GM12878 (cell line): Measurements from ENCODE around the gene SLC25A26. TPM values are rescaled to one million over a fixed set of nuclear protein-coding genes. Genes with fewer than 3 reads are reported as not detected.

Source experiments
- ATAC-seq: fragments of 200-7000 bp; cut with Tn5 transposase; 3 replicates; pipeline ENCODE4 v1.9.1; 2020; ENCODE audit warnings: mild to moderate bottlenecking, moderate library complexity
- BruUV-seq: library from RNA; stranded (reverse); fragments of 400-500 nt; replicated peaks from 2 replicates; lab custom pipeline; 2021; lab: Mats Ljungman, UMichigan
- CTCF ChIA-PET: fragments of 300-600 bp; sonication (Branson Sonifier 250); formaldehyde crosslinking; extraction: SDS; loops from one replicate; lab custom pipeline; 2021; ENCODE audit warnings: inconsistent platforms; lab: Yijun Ruan, JAX
- POLR2A ChIA-PET: fragments of 350-600 bp; formaldehyde crosslinking; extraction: SDS; loops from one replicate; lab custom pipeline; 2021; ENCODE audit warnings: inconsistent platforms; lab: Charles Lee
- RAD21 ChIA-PET: fragments of 300-600 bp; sonication (Branson Sonifier 250); formaldehyde crosslinking; loops from one replicate; lab custom pipeline; 2023; ENCODE audit warnings: antibody characterized with exemption; ENCODE audit not compliant: unreplicated experiment; lab: Charles Lee
- SMC1A ChIA-PET: fragments of 300-600 bp; sonication (Branson Sonifier 250); formaldehyde crosslinking; loops from one replicate; lab custom pipeline; 2023; ENCODE audit not compliant: unreplicated experiment, uncharacterized antibody; lab: Charles Lee
- DNase-seq: peaks from one replicate; pipeline ENCODE4 v3.0.0-alpha.2; 2011; ENCODE audit warnings: low read depth, low spot score
- FAIRE-seq: peaks from 3 replicates; lab custom pipeline; 2011; peaks lifted over from hg19 to GRCh38; lab: Jason Lieb, UNC
- H2AFZ ChIP-seq: 2 replicates; pipeline ENCODE4 v1.6.0; 2011; ENCODE audit warnings: low read depth, low read length, control low read depth; ENCODE audit not compliant: control insufficient read depth
- H3K27ac ChIP-seq: 2 replicates; pipeline ENCODE4 v1.5.1; 2011; ENCODE audit warnings: control low read depth; ENCODE audit not compliant: control insufficient read depth, insufficient read depth
- H3K27me3 ChIP-seq, 2 experiments: replicated peaks in 1 of 2; 2 replicates each; pipeline versions ENCODE4 v1.6.0 to v1.6.1; 2011; ENCODE audit warnings: low read length in 1 of 2; ENCODE audit not compliant: control insufficient read depth in 2 of 2, insufficient read depth in 2 of 2
- H3K36me3 ChIP-seq, 2 experiments: 2 replicates each; pipeline ENCODE4 v1.5.1; 2011; ENCODE audit warnings: low read length in 1 of 2; ENCODE audit not compliant: control insufficient read depth in 2 of 2, insufficient read depth in 2 of 2
- H3K4me1 ChIP-seq: 2 replicates; pipeline ENCODE4 v1.6.1; 2011; ENCODE audit warnings: mild to moderate bottlenecking, low read length, moderate library complexity, mixed read lengths; ENCODE audit not compliant: control insufficient read depth, insufficient read depth
- H3K4me2 ChIP-seq: 2 replicates; pipeline ENCODE4 v1.6.0; 2011; ENCODE audit warnings: control low read depth; ENCODE audit not compliant: control insufficient read depth, insufficient read depth
- H3K4me3 ChIP-seq: fragments of 200-600 bp; sonication (generic); 2 replicates; pipeline ENCODE4 v1.5.1; 2016
- H3K79me2 ChIP-seq: 2 replicates; pipeline ENCODE4 v1.6.0; 2011; ENCODE audit warnings: low read length; ENCODE audit not compliant: control insufficient read depth, insufficient read depth
- H3K9ac ChIP-seq: 2 replicates; pipeline ENCODE4 v1.8.0; 2011; ENCODE audit warnings: low read length, control low read depth, mixed read lengths; ENCODE audit not compliant: control insufficient read depth, insufficient read depth
- H3K9me3 ChIP-seq: replicated peaks from 3 replicates; pipeline ENCODE4 v1.5.1; 2011; ENCODE audit warnings: mild to moderate bottlenecking, low read length; ENCODE audit not compliant: control insufficient read depth, insufficient read depth
- H4K20me1 ChIP-seq: 2 replicates; pipeline ENCODE4 v1.6.0; 2011; ENCODE audit not compliant: control insufficient read depth, insufficient read depth
- CREB1 ChIP-seq: IDR thresholded peaks from 2 replicates; pipeline ENCODE4 v1.6.1; 2012; ENCODE audit warnings: low read depth, mild to moderate bottlenecking, inconsistent platforms
- DPF2 ChIP-seq: fragments of 450-650 bp; IDR thresholded peaks from 2 replicates; pipeline ENCODE4 v1.6.1; 2017; ENCODE audit warnings: mild to moderate bottlenecking
- E4F1 ChIP-seq: fragments of 450-650 bp; IDR thresholded peaks from 2 replicates; pipeline ENCODE4 v1.6.1; 2018; ENCODE audit warnings: borderline replicate concordance, mild to moderate bottlenecking; ENCODE audit not compliant: partially characterized antibody
- EGR1 ChIP-seq, 2 experiments: IDR thresholded peaks; 1 replicate in 1 of 2; 2 replicates in 1 of 2; pipeline ENCODE4 v1.6.1; 2011 to 2012; ENCODE audit warnings: low read depth in 2 of 2, low read length in 2 of 2, borderline replicate concordance in 1 of 2, mild to moderate bottlenecking in 1 of 2, moderate library complexity in 1 of 2
- HDAC2 ChIP-seq: fragments of 200-600 bp; sonication (generic); IDR thresholded peaks from 2 replicates; pipeline ENCODE4 v1.6.1; 2017
- JUNB ChIP-seq: IDR thresholded peaks from 2 replicates; pipeline ENCODE4 v1.6.1; 2016; ENCODE audit warnings: antibody characterized with exemption, mild to moderate bottlenecking
- NKRF ChIP-seq: fragments of 450-650 bp; conservative IDR thresholded peaks from 2 replicates; pipeline ENCODE4 v1.6.1; 2017; ENCODE audit warnings: mild to moderate bottlenecking, moderate library complexity
- PRDM15 ChIP-seq: fragments of 450-650 bp; formaldehyde crosslinking; IDR thresholded peaks from 2 replicates; pipeline ENCODE4 v1.4.0; 2020; ENCODE audit warnings: mild to moderate bottlenecking, moderate library complexity
- REST ChIP-seq: IDR thresholded peaks from 2 replicates; pipeline ENCODE4 v1.6.1; 2012; ENCODE audit warnings: mild to moderate bottlenecking, low read depth, low read length
- ZNF384 ChIP-seq: IDR thresholded peaks from 2 replicates; pipeline ENCODE4 v1.6.1; 2012; ENCODE audit warnings: low read depth, mild to moderate bottlenecking, low read length, improper control_type of control experiment, borderline replicate concordance
- ZZZ3 ChIP-seq: IDR thresholded peaks from 2 replicates; pipeline ENCODE4 v1.6.1; 2011; ENCODE audit warnings: low read depth; ENCODE audit not compliant: control insufficient read depth, insufficient read length
- WGBS: methylation state at CpG from one replicate; pipeline ENCODE4 v1.1.6; 2016; ENCODE audit warnings: low lambda C conversion rate; ENCODE audit not compliant: insufficient replicate concordance, insufficient coverage; ENCODE audit errors: missing lambda C conversion rate; 5-methylcytosine and 5-hydroxymethylcytosine counted together
- in situ Hi-C: fragments of 300-500 bp; cut with MboI; formaldehyde crosslinking; loops from 9 replicates; pipeline ENCODE4 v1.14.3; 2018; ENCODE audit warnings: mixed read lengths
- intact Hi-C: fragments of 100-400 bp; cut with micrococcal nuclease; formaldehyde crosslinking; loops from one replicate; pipeline ENCODE4 v1.14.2; 2022; ENCODE audit not compliant: unreplicated experiment
- polyA plus RNA-seq, 11 experiments: library from polyadenylated mRNA; depleted of rRNA in 4 of 11; unstranded in 6 of 11; stranded (reverse) in 5 of 11; fragments of >200 nt; fragmentation: Nextera tagmentation in 4 of 11; fragmentation: Illumina TruSeq in 1 of 11; extraction: Ambion mirVana in 4 of 11; extraction: Trizol in 1 of 11; gene quantifications; 1 replicate in 1 of 11; 2 replicates in 10 of 11; pipeline versions ENCODE4 v1.2.1 to v1.2.3, GENCODE V29; 2011 to 2016; ENCODE audit warnings: inconsistent platforms in 2 of 11, missing spikeins in 2 of 11, low read depth in 1 of 11
- total RNA-seq, 4 experiments: library from RNA; depleted of rRNA in 3 of 4; stranded (reverse); fragments of >200 nt in 3 of 4; fragmentation: Illumina TruSeq in 1 of 4; extraction: Trizol in 1 of 4; gene quantifications; 2 replicates each; pipeline versions ENCODE4 v1.2.1 to v1.2.3, GENCODE V29; 2013 to 2021

Gene SLC25A26
- total and polyA plus RNA-seq, 10 of the 15 experiments (the other 5 are each of a cell fraction or from before 2014, with no cell fraction given), result 14.6 to 49.7 (median 24.9) TPM

- ChIA-PET SMC1A (interaction anchor here (1.0 to 5.3 kb wide), 3 partner anchors 12 to 416 kb away, joined by 3 to 29 read pairs (median 25); no protein-coding TSS in a partner anchor), CTCF (interaction anchor here (0.9 to 10.7 kb wide), 8 partner anchors 20 to 413 kb away, joined by 3 to 149 read pairs (median 8); no protein-coding TSS in a partner anchor), RAD21 (interaction anchor here (0.9 to 3.3 kb wide), 6 partner anchors 12 to 416 kb away, joined by 3 to 23 read pairs (median 4); no protein-coding TSS in a partner anchor), POLR2A (interaction anchor here (0.5 kb wide), 1 partner anchor 9 kb away, joined by 4 read pairs; no protein-coding TSS in a partner anchor)
- no peak overlapping the region for H3K4me2 ChIP-seq
- FAIRE-seq, result no peak
- H3K79me2 ChIP-seq, result no peaks in the 10 kb centered on the region
- H3K27me3 ChIP-seq, result no peaks in the 10 kb centered on the region; a peak in 1 of 4 replicates
- no peak for ATAC-seq
- intact Hi-C loops, result loop anchor here (5.0 kb wide), 1 partner anchor 129 kb away; no protein-coding TSS in a partner anchor
- H3K27ac ChIP-seq, result no peak overlapping the region
- H3K9ac ChIP-seq, result no peak overlapping the region
- no peak for DNase-seq
- no peaks in the 10 kb centered on the region; a peak in 1 of 4 replicates for H3K36me3 ChIP-seq
- no peaks in the 10 kb centered on the region for H3K9me3 ChIP-seq
- BruUV-seq, result no TSS peak
- H3K4me3 ChIP-seq, result no peak overlapping the region
- H2AFZ ChIP-seq, result no peak overlapping the region
- 83% methylated on average over 5 of the region's 5 CpGs for WGBS
- in situ Hi-C loops, result loop anchor here (5.0 kb wide), 1 partner anchor 411 kb away; no protein-coding TSS in a partner anchor
- no peaks in the 10 kb centered on the region for H4K20me1 ChIP-seq
- no peaks in the 10 kb centered on the region for H3K4me1 ChIP-seq
- TF ChIP-seq EGR1 (IDR thresholded peaks at IDR 0.05; ENCODE audit: borderline replicate concordance in 1 of 2, low read depth in 2 of 2, low read length in 2 of 2) (no peak), NKRF (no peak), REST (no peak), E4F1 (no peak), CREB1 (no peak), PRDM15 (CRISPR knock-in tag) (no peak), DPF2 (no peak), JUNB (no peak), ZNF384 (no peak), ZZZ3 (no peak), HDAC2 (no peak)
These were observed 185.4 kb downstream of the SLC25A26 start for GRCh38 chr3:66406163-66406562.
